Stimulated activated memory B cell treated with anti-CD40 and anti-IgM and Interleukin-4, amounts not matched to agents 10 μg/mL and 1 μg/mL and 100 μg/mL, for 72 hours (primary cell): ENCODE measurements around the gene CHRNA3.

Experiments used
- ATAC-seq: fragments of 150-1000 bp; cut with Tn5 transposase; 2 replicates; pipeline ENCODE4 v1.10.0; 2021
- H3K27ac Mint-ChIP-seq: one replicate; pipeline ENCODE4 v1.8.0; 2022; ENCODE audit warnings: mild to moderate bottlenecking, mixed read lengths
- H3K27me3 Mint-ChIP-seq: one replicate; pipeline ENCODE4 v1.8.0; 2022; ENCODE audit warnings: mixed read lengths
- H3K36me3 Mint-ChIP-seq: one replicate; pipeline ENCODE4 v1.8.0; 2022; ENCODE audit warnings: mixed read lengths
- H3K4me1 Mint-ChIP-seq: one replicate; pipeline ENCODE4 v1.8.0; 2022; ENCODE audit warnings: mixed read lengths
- H3K4me3 Mint-ChIP-seq: one replicate; pipeline ENCODE4 v1.8.0; 2022; ENCODE audit warnings: mild to moderate bottlenecking, moderate library complexity, mixed read lengths
- H3K9me3 Mint-ChIP-seq: one replicate; pipeline ENCODE4 v1.8.0; 2022; ENCODE audit warnings: mixed read lengths

Gene CHRNA3

GRCh38 chr15:78641749-78642275 is 21.0 kb upstream of the CHRNA3 start:
- Mint-ChIP-seq H3K4me3 (peak overlapping the region; percentile 74), H3K27me3 (peaks cover 36% of the 10 kb centered on the region), H3K9me3 (no peaks in the 10 kb centered on the region), H3K36me3 (no peaks in the 10 kb centered on the region), H3K4me1 (peaks cover 7% of the 10 kb centered on the region), H3K27ac (no peak overlapping the region)
- no peak for ATAC-seq

- peaks cover 7% of the 10 kb centered on the region for H3K4me1 Mint-ChIP-seq
- H3K9me3 Mint-ChIP-seq: no peaks in the 10 kb centered on the region
- H3K36me3 Mint-ChIP-seq: no peaks in the 10 kb centered on the region
- ATAC-seq: peak; percentile 51
- H3K4me3 Mint-ChIP-seq: peak within 1 kb of the TSS; percentile 74
- peaks cover 42% of the 10 kb centered on the region for H3K27me3 Mint-ChIP-seq
- no peak within 1 kb of the TSS for H3K27ac Mint-ChIP-seq
Observed at GRCh38 chr15:78641102-78641748, 20.4 kb upstream of the CHRNA3 start, which contains the start of gene CHRNB4. TSS of gene CHRNB4 (minus strand) at chr15:78641210. CDS start at chr15:78641133, 77 bp downstream.

- Mint-ChIP-seq H3K9me3 (no peaks in the 10 kb centered on the region), H3K4me3 (peak overlapping the region; percentile 18), H3K27me3 (peaks cover 45% of the 10 kb centered on the region), H3K27ac (no peak overlapping the region), H3K36me3 (no peaks in the 10 kb centered on the region), H3K4me1 (peaks cover 7% of the 10 kb centered on the region)
- ATAC-seq: no peak
Observed at GRCh38 chr15:78640527-78641101, 19.8 kb upstream of the CHRNA3 start.

- peak; percentile 68 for ATAC-seq
- Mint-ChIP-seq H3K36me3 (no peaks in the 10 kb centered on the region), H3K27me3 (peaks cover 47% of the 10 kb centered on the region), H3K27ac (no peak overlapping the region), H3K4me1 (peaks cover 7% of the 10 kb centered on the region), H3K4me3 (no peak overlapping the region), H3K9me3 (no peaks in the 10 kb centered on the region)
Observed at GRCh38 chr15:78638658-78639314, 18.0 kb upstream of the CHRNA3 start.

GRCh38 chr15:78637776-78638435 is 17.1 kb upstream of the CHRNA3 start:
- no peak for ATAC-seq
- Mint-ChIP-seq H3K36me3 (no peaks in the 10 kb centered on the region), H3K9me3 (peaks cover 5% of the 10 kb centered on the region), H3K4me3 (no peak overlapping the region), H3K4me1 (peaks cover 7% of the 10 kb centered on the region), H3K27me3 (peaks cover 55% of the 10 kb centered on the region), H3K27ac (no peak overlapping the region)

- peaks cover 4% of the 10 kb centered on the region for H3K4me1 Mint-ChIP-seq
- no peak overlapping the region for H3K27ac Mint-ChIP-seq
- H3K36me3 Mint-ChIP-seq: no peaks in the 10 kb centered on the region
- peaks cover 56% of the 10 kb centered on the region for H3K27me3 Mint-ChIP-seq
- ATAC-seq: no peak
- peaks cover 8% of the 10 kb centered on the region for H3K9me3 Mint-ChIP-seq
- H3K4me3 Mint-ChIP-seq: no peak overlapping the region
Observed at GRCh38 chr15:78636378-78636859, 15.6 kb upstream of the CHRNA3 start.

GRCh38 chr15:78635346-78635745 is 14.6 kb upstream of the CHRNA3 start:
- Mint-ChIP-seq H3K36me3 (no peaks in the 10 kb centered on the region), H3K4me3 (no peak overlapping the region), H3K4me1 (no peaks in the 10 kb centered on the region), H3K27ac (no peak overlapping the region), H3K27me3 (peaks cover 50% of the 10 kb centered on the region), H3K9me3 (peaks cover 8% of the 10 kb centered on the region)
- no peak for ATAC-seq

- ATAC-seq: no peak
- peaks cover 8% of the 10 kb centered on the region for H3K9me3 Mint-ChIP-seq
- peaks cover 53% of the 10 kb centered on the region for H3K27me3 Mint-ChIP-seq
- no peak overlapping the region for H3K4me3 Mint-ChIP-seq
- H3K27ac Mint-ChIP-seq: no peak overlapping the region
- no peaks in the 10 kb centered on the region for H3K4me1 Mint-ChIP-seq
- H3K36me3 Mint-ChIP-seq: no peaks in the 10 kb centered on the region
Observed at GRCh38 chr15:78634210-78635145, 13.7 kb upstream of the CHRNA3 start.

- H3K4me1 Mint-ChIP-seq: no peaks in the 10 kb centered on the region
- no peak overlapping the region for H3K27ac Mint-ChIP-seq
- H3K27me3 Mint-ChIP-seq: peaks cover 56% of the 10 kb centered on the region
- no peak overlapping the region for H3K4me3 Mint-ChIP-seq
- H3K9me3 Mint-ChIP-seq: peaks cover 8% of the 10 kb centered on the region
- no peak for ATAC-seq
- H3K36me3 Mint-ChIP-seq: no peaks in the 10 kb centered on the region
Observed at GRCh38 chr15:78633348-78633747, 12.6 kb upstream of the CHRNA3 start.

- no peak for ATAC-seq
- H3K4me3 Mint-ChIP-seq: no peak overlapping the region
- no peak overlapping the region for H3K27ac Mint-ChIP-seq
- peaks cover 8% of the 10 kb centered on the region for H3K9me3 Mint-ChIP-seq
- H3K4me1 Mint-ChIP-seq: no peaks in the 10 kb centered on the region
- H3K27me3 Mint-ChIP-seq: peaks cover 46% of the 10 kb centered on the region
- H3K36me3 Mint-ChIP-seq: no peaks in the 10 kb centered on the region
Observed at GRCh38 chr15:78630886-78631633, 10.3 kb upstream of the CHRNA3 start.

- H3K9me3 Mint-ChIP-seq: peaks cover 8% of the 10 kb centered on the region
- no peak overlapping the region for H3K4me3 Mint-ChIP-seq
- H3K4me1 Mint-ChIP-seq: no peaks in the 10 kb centered on the region
- peaks cover 40% of the 10 kb centered on the region for H3K27me3 Mint-ChIP-seq
- H3K27ac Mint-ChIP-seq: no peak overlapping the region
- no peak for ATAC-seq
- no peaks in the 10 kb centered on the region for H3K36me3 Mint-ChIP-seq
Observed at GRCh38 chr15:78629716-78630065, 8.9 kb upstream of the CHRNA3 start.

GRCh38 chr15:78629031-78629715 is 8.4 kb upstream of the CHRNA3 start:
- Mint-ChIP-seq H3K4me1 (no peaks in the 10 kb centered on the region), H3K27ac (no peak overlapping the region), H3K27me3 (peaks cover 41% of the 10 kb centered on the region), H3K36me3 (no peaks in the 10 kb centered on the region), H3K4me3 (no peak overlapping the region), H3K9me3 (peaks cover 8% of the 10 kb centered on the region)
- no peak for ATAC-seq

- ATAC-seq: no peak
- H3K27me3 Mint-ChIP-seq: peaks cover 45% of the 10 kb centered on the region
- no peak overlapping the region for H3K27ac Mint-ChIP-seq
- H3K36me3 Mint-ChIP-seq: no peaks in the 10 kb centered on the region
- no peaks in the 10 kb centered on the region for H3K4me1 Mint-ChIP-seq
- no peak overlapping the region for H3K4me3 Mint-ChIP-seq
- H3K9me3 Mint-ChIP-seq: peaks cover 5% of the 10 kb centered on the region
Observed at GRCh38 chr15:78628227-78628626, 7.4 kb upstream of the CHRNA3 start.
